ENCODE results near the gene PNPLA8.
"Not testable (repeated sequence)": the region's sequence is repeated elsewhere in the genome, so short reads cannot be mapped to it uniquely, and the experiment has no call there.

Gene PNPLA8

DNA sequence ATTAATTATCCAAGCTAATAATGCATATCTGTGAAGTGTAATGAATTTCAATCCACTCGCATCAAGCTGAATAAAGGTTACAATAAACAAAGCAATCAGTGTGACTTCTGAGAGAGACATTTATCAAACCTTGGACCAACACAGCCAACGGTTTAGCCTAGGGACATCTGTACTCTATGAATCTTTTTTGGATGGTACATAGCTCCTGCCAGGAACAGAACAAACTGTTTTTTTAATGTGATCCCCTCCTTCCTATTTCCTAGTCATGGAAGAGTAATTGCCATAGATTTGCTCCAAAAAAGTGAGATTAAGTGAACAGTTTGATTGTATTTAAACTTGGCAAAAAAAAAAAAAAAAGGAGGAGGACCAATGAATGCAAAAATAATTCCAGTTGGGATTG, 58.5 kb downstream of the PNPLA8 start:
- TF ChIP-seq, protein P1, sequence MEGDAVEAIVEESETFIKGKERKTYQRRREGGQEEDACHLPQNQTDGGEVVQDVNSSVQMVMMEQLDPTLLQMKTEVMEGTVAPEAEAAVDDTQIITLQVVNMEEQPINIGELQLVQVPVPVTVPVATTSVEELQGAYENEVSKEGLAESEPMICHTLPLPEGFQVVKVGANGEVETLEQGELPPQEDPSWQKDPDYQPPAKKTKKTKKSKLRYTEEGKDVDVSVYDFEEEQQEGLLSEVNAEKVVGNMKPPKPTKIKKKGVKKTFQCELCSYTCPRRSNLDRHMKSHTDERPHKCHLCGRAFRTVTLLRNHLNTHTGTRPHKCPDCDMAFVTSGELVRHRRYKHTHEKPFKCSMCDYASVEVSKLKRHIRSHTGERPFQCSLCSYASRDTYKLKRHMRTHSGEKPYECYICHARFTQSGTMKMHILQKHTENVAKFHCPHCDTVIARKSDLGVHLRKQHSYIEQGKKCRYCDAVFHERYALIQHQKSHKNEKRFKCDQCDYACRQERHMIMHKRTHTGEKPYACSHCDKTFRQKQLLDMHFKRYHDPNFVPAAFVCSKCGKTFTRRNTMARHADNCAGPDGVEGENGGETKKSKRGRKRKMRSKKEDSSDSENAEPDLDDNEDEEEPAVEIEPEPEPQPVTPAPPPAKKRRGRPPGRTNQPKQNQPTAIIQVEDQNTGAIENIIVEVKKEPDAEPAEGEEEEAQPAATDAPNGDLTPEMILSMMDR (IDR thresholded peaks at IDR 0.05; ENCODE audit: low read depth, low read length): no peak
- no peak for DNase-seq (ENCODE audit: extremely low read depth, low read depth)

DNA sequence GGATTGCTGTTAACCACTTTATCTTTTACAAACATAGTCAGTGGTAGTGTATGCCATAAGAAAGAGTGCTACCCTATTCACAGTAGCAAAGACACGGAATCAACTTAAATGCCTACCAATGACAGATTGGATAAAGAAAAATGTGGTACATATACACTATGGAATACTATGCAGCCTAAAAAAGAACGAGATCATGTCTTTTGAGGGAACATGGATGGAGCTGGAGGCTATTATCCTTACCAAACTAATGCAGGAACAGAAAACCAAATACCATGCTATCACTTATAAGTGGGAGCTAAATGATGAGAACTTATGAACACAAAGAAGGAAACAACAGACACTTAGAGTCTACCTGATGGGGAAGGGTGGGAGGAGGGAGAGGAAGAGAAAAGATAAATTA, 59.6 kb downstream of the PNPLA8 start:
- not testable (repeated sequence) for DNase-seq (ENCODE audit: extremely low read depth, low read depth)

DNA sequence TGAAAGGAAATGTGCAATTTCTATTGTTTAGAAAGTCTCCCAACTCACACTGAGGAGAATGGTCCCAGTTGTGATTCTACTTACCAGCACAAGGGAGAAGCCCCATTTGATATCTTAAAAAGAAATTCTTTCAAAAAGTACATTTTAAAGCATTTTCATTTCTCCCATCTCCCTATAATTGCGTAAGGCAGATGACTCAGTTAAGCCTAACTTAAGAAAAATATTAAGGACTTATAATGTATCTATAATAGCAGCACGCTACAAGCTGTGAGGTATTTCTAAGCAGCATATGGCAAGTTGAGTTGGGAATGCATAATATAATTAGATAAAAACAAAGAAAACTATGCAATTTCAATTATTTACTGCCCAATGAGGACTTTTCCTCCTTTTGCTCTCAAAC, 61.2 kb downstream of the PNPLA8 start:
- DNase-seq (ENCODE audit: extremely low read depth, low read depth): no peak
- TF ChIP-seq, protein P1 (IDR thresholded peaks at IDR 0.05; ENCODE audit: low read depth, low read length): no peak

DNA sequence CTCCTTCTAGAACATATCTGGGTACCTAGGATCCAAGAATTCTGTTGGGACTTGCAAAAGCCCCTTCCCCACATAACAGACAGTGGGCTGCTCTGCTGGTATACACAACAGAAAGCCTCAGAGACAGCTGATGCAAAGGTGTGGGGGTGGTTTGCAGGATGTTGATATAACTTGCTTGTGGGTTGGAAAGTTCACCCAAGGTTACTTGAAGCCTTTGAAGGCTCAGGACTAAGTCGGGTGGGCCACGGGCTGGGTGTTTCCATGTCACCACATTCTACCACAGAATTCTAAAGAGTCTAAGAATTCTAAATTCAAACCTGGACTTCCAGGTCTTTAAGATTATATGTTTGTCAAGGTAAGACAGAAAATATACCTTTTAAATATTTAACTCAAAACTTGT, 62.3 kb downstream of the PNPLA8 start:
- no peak for DNase-seq (ENCODE audit: extremely low read depth, low read depth)
- TF ChIP-seq, protein P1 (IDR thresholded peaks at IDR 0.05; ENCODE audit: low read depth, low read length): no peak

DNA sequence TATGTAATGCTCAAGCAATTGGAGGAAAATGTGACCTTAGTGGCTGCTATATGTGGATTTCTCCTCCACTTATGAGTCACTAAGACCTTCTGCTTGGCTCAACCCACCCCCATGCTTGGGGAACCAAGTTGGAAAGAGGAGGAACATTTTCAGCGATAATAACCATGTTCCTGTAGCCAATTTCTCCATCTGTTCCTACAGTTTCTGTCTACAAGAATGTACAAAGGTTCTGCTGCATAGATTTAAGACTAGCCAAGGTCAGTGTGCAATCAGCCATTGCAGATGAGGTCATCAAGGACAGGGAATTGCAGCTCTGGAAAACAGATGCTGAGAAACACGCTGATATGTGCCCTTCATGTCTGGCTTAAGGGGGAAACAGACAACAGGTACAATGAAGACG, 64.1 kb downstream of the PNPLA8 start:
- peak; percentile 37 for DNase-seq (ENCODE audit: extremely low read depth, low read depth)
- TF ChIP-seq, protein P1 (IDR thresholded peaks at IDR 0.05; ENCODE audit: low read depth, low read length): no peak

DNA sequence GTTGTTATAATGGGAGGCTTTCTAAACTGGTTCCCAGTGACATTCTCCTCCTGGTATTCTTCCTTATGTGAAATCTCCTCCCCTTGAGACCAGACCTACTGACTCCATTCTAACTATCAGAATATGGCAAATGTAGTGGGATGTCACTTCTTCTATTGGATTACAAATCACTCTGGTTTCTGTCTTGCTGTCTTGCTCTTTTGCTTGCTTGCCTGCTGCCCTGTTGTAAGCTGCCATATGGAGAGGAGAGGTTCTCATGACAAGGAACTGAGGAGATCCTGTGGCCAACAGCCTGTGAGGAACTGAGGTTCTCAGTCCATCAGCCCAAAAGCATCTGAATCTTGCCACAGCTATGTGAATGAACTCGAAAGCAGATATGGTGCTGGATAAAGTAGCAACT, 65.0 kb downstream of the PNPLA8 start:
- DNase-seq (ENCODE audit: extremely low read depth, low read depth): no peak
- TF ChIP-seq, protein P1 (IDR thresholded peaks at IDR 0.05; ENCODE audit: low read depth, low read length): no peak

DNA sequence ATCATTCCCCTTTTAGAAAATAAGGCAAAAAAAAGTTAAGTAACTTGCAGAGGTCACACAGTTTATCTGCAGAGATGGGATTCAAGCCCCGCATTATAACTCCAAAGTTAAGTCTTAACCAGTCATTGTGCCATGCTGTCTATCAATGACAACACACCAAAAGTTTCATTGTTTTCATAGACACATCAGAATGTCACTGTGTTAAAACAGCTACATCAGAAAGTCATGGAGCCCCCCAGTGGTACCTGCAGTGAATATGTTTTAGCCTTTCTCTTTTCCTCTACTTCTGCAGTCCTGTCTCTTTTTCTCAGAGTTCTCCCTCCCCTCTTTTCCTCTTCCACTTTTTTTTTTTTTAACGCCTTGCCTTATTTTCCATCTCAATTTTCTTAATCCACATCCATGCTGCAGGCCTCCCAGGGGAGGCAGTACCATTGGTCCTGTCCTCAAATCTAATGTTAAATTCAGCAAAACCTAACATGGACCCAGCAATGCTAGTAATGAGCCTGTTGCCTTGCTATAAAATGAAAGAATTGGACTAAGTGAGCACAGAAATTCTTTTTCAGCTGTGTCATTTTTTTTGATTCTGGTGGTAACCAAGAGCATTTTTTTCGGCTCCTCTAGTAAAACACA, 65.9 kb downstream of the PNPLA8 start:
- DNase-seq (ENCODE audit: extremely low read depth, low read depth): no peak
- TF ChIP-seq, protein P1 (IDR thresholded peaks at IDR 0.05; ENCODE audit: low read depth, low read length): peak; percentile 54

DNA sequence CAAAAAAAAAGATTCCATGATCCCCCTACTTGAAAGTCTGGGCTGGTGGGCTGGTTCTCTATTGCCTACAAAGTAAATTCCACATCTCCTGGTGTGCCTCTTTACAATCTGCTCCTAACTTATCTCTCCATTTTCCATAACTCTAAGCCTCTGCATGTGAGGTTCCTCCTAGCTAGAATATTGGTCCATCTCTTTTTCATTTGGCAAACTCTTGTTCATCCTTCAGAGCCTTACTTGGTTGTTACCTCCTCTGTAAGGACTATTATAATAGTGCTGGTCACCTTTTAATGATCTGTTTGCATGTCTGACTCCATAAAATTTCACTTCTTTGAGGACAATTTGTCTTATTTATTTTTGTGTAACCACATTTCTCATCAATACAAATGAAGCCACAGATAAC, 68.1 kb downstream of the PNPLA8 start:
- TF ChIP-seq, protein P1 (IDR thresholded peaks at IDR 0.05; ENCODE audit: low read depth, low read length): no peak
- DNase-seq (ENCODE audit: extremely low read depth, low read depth): no peak
